Cardiac muscle cell (in vitro differentiated cells and primary cell): ENCODE results near the gene TNFRSF18. TPM values are rescaled to one million over a fixed set of nuclear protein-coding genes. Genes with fewer than 3 reads are reported as not detected.

ENCODE experiments used
- DNase-seq, 2 donors: peaks; one replicate each; pipeline versions ENCODE4 v3.0.0 to v3.0.0-alpha.2; 2010 to 2017; ENCODE audit warnings: low read depth in 1 of 2, low spot score in 1 of 2
- H3K27ac ChIP-seq: fragments of 200-600 bp; sonication (generic); 2 replicates; pipeline ENCODE4 v1.5.1; 2016
- H3K27me3 ChIP-seq: fragments of 200-600 bp; sonication (generic); 2 replicates; pipeline ENCODE4 v1.6.0; 2016; ENCODE audit warnings: control low read depth
- H3K36me3 ChIP-seq: fragments of 200-600 bp; sonication (generic); 2 replicates; pipeline ENCODE4 v1.5.1; 2016; ENCODE audit warnings: control low read depth
- H3K4me1 ChIP-seq: fragments of 200-600 bp; sonication (generic); 2 replicates; pipeline ENCODE4 v1.8.1; 2017; ENCODE audit warnings: low read depth, mild to moderate bottlenecking, mixed run types
- H3K4me3 ChIP-seq: fragments of 200-600 bp; sonication (generic); 2 replicates; pipeline ENCODE4 v1.5.1; 2016; ENCODE audit warnings: mild to moderate bottlenecking
- H3K9me3 ChIP-seq: fragments of 200-600 bp; sonication (generic); 2 replicates; pipeline ENCODE4 v1.5.1; 2017; ENCODE audit warnings: low read depth, mild to moderate bottlenecking, control low read depth
- CTCF ChIP-seq: IDR thresholded peaks from 2 replicates; pipeline ENCODE4 v1.5.1; 2012; ENCODE audit warnings: low read depth, mild to moderate bottlenecking, low read length
- polyA plus RNA-seq: library from polyadenylated mRNA; unstranded; fragments of >200 nt; fragmentation: Nextera tagmentation; extraction: Ambion mirVana; gene quantifications from 2 replicates; pipeline ENCODE4 v1.2.1, GENCODE V29; 2016
- total RNA-seq: library from RNA; depleted of rRNA; stranded (reverse); fragments of >200 nt; gene quantifications from 2 replicates; pipeline ENCODE4 v1.2.3, GENCODE V29; 2016

The TNFRSF18 gene
- total and polyA plus RNA-seq, 2 experiments from 2014 or later, result 0.39 TPM; not detected in 1

GRCh38 chr1:1218524-1219200 is 12.3 kb upstream of the TNFRSF18 start:
- Histone ChIP-seq H3K27me3 (no peaks in the 10 kb centered on the region), H3K4me1 (no peaks in the 10 kb centered on the region), H3K36me3 (peaks cover 31% of the 10 kb centered on the region), H3K9me3 (no peaks in the 10 kb centered on the region), H3K27ac (no peak overlapping the region), H3K4me3 (no peak overlapping the region)
- no peak for TF ChIP-seq CTCF
- DNase-seq, result no peak

DNA sequence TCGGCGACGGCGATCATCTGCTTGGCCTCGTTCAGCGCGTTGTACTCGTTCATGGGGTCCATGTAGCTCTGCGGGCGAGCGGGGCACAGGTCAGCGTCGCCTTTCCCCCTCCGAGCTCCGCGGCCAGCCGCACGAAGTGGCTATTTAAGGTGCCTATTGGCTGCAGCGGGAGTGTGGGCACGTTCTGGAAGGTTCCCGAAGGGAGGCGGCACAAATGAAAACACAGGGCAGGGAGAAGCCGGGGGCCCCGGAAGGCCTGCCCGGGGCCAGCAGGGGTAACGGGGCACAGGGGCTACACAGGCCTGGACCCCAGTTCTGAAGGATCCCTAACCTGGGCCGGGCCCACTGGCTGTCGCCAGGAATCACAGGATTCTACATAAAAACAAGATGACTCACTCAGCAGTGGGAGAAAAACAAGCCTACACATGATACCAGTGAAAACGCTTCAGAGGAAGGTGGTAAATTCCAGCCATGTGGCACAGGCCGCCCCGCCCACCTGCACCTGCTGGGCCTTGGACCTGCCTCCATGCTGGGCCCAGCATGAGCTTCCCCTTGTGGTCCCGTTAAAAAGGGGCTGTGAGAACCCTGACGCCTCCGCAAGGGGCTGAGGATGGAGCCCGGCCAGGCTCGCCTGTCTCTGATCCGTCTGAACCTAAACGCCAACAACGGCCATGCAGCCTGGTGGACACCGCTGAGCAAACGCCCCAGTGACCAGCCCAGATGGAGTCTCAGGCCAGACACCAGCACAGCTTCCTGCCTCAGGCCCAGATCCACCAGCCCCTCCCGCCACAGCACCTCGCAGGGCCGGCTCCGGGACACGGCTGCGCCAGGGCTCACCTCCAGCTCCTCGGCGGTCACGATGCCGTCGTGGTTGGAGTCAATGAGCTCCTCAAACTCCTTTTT is 11.5 kb upstream of the TNFRSF18 start:
- no peak for DNase-seq
- Histone ChIP-seq H3K36me3 (peaks cover 24% of the 10 kb centered on the region), H3K4me1 (no peaks in the 10 kb centered on the region), H3K9me3 (no peaks in the 10 kb centered on the region), H3K27me3 (no peaks in the 10 kb centered on the region), H3K27ac (no peak overlapping the region), H3K4me3 (no peak overlapping the region)
- TF ChIP-seq CTCF, result no peak

DNA sequence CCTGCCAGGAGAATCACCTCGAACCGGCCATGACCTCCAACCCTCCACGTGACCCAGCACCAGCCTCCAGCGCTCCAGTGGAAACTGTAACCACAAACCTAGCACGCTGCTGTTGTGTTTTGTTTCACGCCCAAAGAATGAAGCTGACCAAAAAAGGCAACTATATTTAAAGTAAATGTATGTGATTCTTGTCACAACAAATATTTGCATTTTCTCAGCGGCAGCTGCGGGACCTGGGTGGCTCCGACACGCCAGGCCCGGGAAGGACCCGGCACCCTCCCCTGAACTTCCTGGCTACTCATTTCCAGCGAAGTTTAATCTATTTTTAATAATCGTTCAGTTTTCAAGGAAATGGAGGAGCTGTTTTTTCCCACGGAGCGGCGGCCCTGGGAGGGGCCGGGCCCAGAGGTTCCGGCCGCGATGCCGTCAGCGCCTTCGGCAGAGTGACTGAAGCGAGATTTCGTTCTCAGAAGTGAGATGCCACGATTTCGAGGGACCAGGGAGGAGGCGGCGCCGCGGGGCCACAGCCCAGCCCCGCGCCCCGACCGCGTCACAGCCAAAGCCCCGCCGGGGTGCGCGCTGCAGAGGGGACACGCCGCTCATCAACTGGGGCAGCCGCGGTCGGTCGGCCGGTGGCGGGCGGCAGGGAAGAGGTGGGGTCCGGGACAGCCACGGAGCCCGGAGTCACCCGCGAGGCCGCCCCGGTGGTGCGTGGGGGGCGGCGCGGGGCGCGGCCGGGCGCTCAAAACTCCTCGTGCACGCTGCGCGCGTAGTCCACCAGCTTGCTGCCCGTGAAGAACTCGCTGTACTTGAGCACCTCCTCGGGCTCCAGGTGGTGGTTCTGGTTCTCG is 10.6 kb upstream of the TNFRSF18 start:
- H3K9me3 ChIP-seq, result no peaks in the 10 kb centered on the region
- H3K4me3 ChIP-seq, result no peak overlapping the region
- TF ChIP-seq CTCF, result no peak
- no peaks in the 10 kb centered on the region for H3K4me1 ChIP-seq
- DNase-seq, result no peak
- H3K27me3 ChIP-seq, result no peaks in the 10 kb centered on the region
- H3K27ac ChIP-seq, result no peak overlapping the region
- peaks cover 16% of the 10 kb centered on the region for H3K36me3 ChIP-seq

DNA sequence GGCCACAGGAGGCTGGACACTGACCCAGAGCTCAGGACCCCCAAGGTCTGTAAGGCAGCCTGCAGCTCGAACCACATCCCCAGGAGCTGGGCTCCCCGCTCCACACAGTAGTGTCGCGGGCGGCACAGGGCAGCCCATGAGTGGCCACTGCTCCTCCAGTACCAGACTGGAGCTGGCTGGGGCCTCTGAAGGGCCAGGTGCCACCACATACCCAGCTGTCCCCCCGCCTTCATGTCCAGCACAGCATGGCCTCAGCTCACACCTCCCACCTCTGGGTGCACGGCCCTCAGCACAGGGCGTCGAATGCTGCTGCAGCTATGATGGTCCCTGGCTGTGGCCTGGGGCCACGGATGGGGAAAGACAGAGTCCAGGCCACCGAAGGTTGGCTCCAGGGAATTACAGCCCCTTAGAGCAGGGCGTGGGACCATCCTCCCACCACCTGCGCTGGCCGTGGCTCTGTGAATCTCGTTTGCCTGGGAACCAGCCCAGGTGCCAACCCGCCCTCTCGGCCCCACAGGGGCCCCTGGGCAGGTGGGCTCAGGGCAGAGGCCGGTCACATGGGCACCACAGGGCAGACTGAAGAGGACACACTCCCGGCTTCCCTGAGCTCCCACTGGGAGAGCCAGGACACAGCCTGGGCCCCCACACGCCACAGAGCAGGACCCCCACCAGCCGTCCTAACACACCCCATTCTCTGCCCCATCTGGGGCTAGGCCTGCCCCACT is 9.7 kb upstream of the TNFRSF18 start:
- H3K36me3 ChIP-seq, result peaks cover 12% of the 10 kb centered on the region
- TF ChIP-seq CTCF, result no peak
- H3K4me1 ChIP-seq, result no peaks in the 10 kb centered on the region
- no peak overlapping the region for H3K27ac ChIP-seq
- H3K27me3 ChIP-seq, result no peaks in the 10 kb centered on the region
- H3K9me3 ChIP-seq, result no peaks in the 10 kb centered on the region
- H3K4me3 ChIP-seq, result no peak overlapping the region
- no peak for DNase-seq
